HG03442 (cell line): ENCODE results near the gene ALOXE3.

Experiments
- ATAC-seq: cut with Tn5 transposase; IDR thresholded peaks from one replicate; pipeline ENCODE4 v1.9.1; 2021; ENCODE audit warnings: mild to moderate bottlenecking, moderate library complexity; ENCODE audit not compliant: unreplicated experiment

The ALOXE3 gene

DNA sequence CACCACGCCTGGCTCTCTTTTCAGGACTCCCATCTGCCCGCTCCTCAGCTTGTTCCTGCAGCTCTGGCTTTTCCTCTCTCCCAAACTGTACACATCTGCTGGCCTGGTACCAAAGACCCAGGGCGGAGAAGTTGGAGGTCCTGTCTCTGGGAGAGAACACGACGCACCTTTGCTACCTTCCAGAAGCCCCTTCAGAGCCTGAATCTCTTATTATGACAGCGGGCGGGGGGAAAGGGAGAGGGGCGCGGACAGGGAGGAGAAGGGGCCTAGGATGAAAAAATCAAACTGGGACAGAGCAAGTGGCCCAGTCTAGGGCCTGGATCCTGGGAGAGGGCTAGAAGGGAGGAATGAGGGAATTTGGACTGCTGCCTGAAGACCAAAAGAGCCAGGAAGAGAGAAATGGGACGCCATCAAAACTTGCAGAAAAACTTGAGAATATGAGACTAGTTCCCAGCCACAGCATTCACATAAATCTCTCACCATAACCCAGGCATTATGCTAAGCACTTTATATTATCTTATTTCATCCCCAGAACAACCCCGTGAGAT is 36.4 kb upstream of the ALOXE3 start:
- ATAC-seq: no peak

DNA sequence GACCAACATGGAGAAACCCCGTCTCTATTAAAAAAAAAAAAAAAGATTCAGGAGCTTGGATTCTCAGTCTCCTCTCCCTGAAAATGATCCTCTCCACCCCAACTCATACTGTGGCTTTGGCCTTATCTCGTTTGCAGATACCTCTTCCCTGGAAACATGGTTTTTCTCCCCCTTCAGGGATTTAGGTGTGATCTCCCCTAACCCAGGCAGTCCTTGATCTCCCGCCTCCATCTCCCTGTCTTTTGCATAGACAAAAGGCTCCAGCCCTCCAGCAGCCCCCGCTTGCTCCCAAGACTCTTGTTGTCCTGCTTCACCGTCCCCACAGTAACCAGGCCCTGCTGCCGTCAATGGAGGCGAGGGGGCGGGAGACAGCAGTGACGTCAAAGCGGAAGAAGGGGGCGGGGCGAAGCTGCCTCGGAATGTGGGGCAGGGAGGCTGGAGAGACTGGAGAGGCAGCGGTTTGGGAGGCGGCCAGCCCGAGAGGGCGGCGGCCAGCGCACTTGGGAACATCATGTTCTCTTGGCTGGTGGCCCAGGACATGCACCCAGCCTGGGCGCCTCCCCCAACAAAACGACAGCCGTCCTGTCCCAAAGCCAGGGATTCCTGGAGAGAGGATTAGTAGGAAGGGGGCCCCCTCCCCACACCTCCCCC is 35.8 kb upstream of the ALOXE3 start:
- no peak for ATAC-seq

DNA sequence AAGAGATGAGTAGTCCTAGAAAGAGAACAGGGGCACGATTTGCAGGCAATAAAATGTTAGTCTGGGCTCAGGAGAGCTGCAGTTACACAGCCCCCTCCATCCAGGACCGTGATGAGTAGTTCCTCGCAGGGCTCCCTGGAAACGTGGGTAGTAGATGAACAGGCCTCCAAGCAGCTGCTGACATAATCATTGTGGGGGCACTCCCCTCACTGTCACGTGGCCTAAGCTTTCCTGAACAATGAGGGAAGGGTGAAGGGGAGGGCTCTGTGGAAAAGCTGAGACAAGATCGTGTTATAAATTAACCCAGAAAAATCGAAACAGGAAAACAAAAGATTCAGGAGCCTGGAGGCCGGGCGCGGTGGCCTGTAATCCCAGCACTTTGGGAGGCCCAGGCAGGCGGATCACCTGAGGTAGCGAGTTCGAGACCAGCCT is 35.2 kb upstream of the ALOXE3 start:
- ATAC-seq: no peak

DNA sequence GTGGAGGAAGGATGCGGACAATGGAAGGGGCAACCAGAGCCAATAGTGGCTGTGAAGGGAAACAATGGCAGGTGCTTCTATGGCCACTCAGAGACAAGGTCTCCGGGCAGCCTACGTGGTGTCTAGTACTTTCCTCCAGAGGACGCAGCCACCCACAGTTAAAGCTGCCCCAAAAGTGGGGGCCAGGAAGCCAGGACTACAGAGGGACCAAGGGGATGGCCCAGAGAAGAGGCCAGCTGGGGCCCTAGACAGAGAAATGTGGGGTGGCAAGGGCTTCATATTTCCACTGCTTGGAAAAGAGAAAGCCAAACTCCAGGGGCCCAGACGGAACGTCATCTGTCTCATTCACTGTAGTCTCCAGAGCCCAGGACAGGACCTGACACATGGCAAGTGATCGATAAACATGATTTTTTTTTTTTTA is 34.7 kb upstream of the ALOXE3 start:
- no peak for ATAC-seq

DNA sequence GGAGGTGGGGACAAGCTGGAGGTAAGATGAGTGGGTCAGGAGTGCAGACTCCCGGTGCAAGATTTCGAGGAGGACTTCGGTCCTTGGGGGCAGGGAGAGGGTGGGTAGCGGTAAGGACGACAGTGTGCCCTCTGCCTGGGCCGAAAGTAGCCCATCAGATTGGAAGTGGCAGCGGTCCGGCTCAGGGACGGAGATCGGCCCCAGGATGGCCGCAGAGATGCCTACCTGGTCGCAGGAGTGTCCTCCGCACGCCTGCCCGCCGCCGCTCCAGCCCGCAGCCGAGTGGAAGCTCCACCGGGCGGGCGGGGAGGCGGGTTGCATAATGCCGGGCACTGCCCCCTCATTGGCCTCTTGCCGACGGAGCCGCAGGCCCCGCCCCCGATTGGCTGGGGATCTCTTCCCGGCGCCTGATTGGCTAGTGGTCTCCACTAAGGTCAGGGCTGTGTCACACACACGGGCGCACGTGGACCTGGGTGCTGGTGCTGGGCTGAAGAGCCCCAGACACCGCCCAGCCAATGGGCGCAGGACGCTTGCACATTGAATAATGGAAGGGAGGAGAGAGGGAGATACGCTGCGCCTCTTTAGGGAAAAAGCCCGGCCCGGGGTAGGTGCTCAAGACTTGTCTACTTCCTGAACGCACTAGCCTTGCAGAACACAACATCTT is 33.9 kb upstream of the ALOXE3 start, which contains the start of gene PER1:
Gene PER1 (minus strand): TSS at position 293 of the 664 bp plus-strand sequence. CDS start 1,698 bp downstream, outside the sequence.
- ATAC-seq: peak; percentile 26

DNA sequence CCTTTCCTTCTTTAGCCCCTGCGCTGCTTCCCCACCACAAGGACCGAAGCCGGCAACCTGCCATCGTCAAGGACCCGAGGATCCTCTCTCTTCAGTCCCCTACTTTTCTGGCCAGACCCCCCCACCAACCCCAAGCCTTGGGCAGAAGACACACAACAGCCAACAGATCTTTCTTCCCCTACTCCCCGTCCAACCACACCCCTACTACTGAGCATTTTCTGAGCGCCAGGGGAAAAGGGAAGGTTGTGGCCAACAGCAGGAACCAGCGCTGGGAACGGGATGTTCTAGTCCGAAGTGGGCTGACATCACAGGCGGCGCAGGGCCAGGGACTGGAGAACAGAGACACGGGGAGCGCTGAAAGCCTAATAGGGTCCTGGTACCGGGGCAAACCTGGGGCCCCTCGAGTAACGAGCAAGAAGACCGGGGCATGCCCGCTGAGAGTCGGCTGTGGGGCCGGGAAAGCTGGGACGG is 33.4 kb upstream of the ALOXE3 start:
- ATAC-seq: no peak

DNA sequence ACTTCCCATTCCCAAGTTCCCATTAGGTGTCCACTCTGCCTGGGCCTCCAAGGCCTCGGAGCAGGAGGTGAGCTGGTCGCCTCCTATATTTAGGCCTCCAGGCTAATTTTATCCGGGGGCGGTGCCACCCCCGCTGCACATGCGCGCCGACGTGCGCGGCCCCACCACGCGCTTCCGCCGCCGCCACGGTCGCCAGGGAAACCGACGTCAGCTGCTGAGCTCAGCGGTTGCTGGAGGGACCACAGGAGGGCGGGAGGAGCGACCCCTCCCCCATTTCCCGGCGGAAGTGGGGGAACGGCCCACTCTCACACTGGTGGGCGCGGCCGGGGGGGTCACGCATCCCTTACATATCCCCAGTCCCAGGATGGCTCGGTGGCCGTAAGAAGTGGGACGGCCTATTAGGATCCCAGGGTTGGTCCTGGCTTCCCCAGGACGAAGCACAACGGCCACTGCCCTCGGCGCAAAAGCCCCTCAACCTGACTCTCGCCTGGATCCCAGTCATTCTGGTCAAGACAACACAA is 32.9 kb upstream of the ALOXE3 start:
- ATAC-seq: no peak

DNA sequence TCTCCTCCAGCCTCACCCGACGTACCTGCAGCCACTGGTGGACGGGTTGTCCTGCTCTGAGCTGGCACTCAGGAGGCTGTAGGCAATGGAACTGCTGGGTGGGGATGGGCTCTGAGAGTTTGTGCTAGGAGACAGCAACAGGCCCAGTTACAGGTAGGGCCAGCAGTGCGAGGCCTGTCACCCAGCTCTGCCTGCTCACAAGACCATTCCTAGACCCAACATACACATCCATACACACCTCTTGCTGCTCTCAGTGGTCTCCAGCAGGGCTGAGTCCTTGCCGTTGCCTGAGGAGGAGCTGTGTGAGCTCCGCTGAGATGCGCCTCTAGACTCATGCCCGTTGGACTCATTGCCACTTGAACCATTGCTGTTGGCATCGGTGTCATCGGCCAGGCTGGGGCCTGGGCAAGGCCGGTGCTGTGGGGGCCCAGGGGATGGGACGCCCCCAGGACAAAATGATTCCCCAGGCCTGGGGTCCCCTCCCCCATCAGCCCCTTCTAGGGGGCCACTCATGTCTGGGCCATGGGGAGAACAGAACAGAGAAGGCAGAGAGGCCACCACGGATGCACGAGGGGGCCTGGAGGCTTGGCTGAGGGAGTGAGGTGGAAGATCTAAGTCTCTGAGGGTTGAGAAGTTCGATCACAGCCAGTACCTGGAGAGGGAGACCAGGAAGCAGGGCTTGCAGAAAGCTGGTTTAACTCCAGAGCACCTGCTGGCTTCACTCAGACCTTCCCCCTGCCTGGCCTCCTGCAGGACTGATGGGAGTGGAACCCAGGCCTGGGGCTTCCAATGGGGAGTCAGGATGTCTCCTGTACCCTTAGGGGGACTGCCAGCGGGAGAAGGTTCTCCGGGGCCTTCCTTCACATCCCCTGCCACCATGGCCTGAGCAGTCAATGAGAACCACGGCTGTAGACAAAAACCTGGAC is 32.1 kb upstream of the ALOXE3 start:
- no peak for ATAC-seq

DNA sequence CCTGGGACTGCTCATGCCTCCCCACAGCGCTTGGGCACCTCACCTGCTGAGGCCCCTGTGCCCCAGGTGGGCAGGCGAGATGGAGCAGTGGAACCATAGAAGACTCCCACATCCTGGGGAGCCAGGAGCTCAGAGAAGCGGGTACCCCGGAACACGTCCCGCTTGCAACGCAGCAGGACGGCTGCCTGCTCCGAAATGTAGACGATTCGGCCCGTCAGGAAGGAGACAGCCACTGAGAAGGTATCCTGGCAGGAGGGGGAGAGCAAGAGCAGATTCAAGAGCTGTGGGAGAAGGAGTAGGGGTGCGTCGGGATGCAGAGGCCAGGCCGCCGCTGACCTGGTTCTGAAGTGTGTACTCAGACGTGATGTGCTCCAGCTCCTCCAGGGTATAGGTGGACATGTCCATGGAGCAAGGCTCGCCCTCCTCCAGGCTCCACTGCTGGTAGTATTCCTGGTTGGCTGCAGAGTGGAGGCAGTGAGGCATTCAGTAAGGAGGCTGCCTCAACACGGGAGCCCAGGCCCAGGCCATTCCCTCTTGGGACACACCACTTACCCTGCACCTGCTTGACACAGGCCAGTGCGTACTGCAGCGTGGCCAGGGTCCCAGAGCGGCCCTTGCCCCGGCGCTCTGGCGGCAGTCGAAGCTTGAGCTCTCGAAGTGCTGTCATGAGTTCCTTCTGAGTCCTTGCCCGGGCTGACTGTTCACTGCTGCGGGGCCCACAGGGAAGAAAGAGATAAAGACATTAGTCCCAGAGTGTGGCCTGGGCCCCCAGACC is 31.3 kb upstream of the ALOXE3 start:
- ATAC-seq: no peak

DNA sequence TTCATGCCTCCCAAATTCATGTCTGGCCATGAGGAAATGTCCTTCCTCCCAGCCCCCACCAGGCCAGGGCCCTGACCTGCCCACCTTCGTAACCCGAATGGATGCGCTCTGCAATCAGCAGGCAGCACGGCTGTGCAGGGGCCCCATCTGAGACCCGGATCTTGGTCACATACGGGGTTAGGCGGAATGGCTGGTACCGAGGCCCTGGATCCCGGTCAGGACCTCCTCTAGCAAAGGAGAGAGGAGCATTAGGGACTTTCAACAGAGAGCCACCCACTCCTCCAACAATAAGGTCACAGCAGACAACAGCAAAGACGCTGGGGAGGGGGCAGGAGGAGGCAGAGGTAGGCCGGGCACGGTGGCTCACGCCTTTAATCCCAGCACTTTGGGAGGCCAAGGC is 30.2 kb upstream of the ALOXE3 start:
- ATAC-seq: no peak

DNA sequence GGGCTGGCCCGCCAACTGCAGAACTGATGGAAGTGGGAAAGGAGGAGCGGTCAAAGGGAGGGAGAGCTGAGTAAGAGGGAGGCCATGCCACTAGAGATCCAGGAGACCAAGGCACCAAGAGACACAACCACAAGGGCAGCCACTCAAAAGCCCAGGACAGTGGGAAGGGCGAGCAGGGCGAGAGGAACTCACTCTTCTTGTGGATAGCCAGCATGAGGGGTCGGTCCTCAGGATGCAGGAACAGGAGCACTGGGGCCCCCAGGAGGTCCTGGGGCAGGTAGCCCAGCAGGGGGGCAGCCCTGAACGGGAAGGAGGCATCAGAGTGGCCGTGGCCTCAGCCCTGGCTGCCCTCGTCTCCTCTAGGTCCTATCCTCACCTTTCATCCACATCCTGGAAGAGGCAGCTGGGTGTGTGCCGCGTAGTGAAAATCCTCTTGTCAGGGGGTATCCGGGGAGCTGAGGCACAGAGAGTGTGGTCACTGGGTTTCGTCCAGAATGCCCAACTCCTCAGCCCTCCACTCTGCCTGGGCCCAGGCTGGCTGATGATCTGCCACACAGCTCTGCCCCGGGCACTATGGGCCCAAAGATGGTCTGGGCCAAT is 29.6 kb upstream of the ALOXE3 start:
- ATAC-seq: no peak

DNA sequence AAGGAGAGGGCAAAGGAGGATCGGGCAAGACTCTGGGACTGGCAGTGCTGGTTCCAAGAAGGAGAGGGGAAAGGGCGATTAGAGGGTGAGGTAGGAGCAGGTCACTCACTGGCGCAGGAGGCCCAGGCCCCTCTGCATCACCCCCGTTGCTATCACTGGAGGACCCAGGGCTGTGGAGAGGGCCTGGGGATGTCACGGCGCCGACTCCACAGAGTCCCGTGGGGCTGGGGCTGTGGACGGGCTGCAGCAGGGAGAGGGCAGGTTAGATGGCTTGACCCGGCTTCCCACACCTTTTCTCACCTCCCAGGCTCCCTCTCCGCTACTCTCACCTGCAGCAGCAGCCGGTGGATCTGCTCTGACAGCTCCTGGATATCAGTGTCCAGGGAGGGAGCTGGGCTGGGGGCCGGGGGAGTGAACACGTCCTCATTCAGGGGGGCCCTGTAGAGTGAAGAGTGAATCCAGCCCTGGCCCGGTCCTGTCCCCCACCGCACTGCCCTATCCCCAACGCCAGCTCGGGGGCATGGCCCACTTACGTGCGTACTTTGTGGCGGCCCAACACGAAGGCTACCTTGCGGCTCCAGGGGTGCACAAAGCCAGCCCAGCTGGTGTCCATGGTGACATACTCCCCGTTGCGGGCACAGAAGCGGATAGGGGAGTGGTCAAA is 29.0 kb upstream of the ALOXE3 start:
- ATAC-seq: no peak

DNA sequence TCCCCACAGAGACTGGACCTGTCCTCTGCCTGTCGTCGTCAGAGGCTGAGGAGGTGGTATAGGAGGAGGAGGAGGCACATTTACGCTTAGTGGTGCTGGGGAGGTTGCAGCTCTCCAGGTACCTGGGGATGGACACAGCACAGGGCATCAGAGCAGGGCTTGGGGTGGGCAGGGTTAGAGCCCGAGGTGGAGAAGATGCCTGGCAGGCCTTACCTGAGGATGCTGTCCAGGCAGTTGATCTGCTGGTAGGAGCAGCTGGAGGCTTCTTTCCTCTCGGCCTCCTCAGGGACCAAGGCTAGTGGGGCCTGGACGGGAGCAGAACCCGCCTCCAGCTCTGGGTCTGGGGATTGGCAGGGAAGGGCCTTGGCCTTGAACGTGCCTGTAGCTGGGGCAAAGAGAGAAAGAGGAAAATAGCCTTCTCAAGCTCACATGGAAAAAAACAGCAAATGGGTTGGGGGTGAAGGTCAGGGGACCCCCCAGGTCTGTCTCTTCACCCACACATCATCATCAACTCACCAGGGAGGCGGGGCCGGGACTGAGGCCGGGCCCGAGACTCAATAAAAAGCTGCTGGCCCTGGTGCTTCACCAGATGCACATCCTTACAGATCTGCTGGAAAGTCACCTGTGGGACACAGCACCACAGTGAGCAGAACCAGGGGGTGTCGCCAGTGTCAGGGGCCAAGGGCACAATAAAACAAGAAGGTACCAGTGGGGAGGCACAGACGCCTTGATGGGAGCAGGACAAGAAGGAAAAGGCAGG is 28.2 kb upstream of the ALOXE3 start:
- ATAC-seq: no peak

DNA sequence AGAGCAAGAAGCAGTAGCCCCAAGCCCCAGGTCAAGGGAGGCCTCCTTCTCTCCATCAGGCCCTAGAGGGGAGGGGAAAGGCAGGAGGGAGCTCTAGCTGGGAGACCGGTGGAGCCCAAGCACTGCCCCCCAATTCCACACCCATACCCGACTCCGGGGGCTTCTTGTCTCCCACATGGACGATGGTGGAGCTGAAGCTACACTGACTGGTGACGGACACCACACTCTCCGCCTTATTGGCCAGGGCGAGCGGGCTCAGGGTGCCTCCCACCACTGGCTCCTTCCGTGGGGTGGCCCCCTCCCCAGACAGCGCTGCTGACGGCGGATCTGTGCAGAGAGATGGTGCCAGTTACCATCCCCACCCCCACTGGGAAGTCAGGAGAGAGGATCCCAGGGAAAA is 27.5 kb upstream of the ALOXE3 start:
- no peak for ATAC-seq

DNA sequence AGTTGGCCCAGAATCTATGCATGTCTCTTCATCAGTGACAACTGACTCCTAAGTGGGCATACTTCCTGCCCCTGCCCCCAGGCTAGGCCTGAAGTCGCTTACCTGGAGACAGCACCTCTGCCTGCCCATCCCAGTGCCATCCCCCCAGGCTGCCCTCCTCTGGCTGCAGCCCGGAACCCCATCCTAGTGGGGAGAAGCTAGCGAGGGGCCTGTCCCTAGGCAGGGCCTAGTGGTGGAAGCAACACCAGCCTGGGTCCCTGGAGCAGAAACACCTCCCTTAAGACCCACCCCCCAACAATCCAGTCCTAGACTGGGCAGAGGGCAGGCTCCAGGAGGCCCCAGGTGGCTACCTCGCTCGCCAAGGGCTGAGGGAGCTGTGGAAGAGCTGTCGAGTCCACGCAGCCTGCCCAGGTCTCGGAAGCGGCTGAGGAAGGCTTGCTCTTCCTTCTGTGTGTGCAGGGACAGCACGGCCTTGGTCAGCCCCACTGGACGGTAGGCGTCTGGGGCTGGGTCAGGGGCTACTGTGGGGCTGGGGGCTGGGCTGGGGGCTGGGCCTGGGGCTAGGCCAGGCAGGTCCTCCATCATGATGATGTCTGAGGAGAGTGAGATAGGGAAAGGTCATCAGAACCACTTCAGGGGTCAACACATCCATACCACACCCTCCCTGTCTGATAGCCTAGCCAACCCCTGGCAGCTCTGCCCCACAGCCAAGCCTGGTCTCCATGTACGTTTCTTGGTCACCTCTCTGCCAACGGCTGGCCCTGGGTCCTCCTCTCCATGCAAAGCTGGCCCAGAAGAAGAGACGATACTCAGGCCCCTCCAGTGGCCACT is 26.3 kb upstream of the ALOXE3 start:
- no peak for ATAC-seq

DNA sequence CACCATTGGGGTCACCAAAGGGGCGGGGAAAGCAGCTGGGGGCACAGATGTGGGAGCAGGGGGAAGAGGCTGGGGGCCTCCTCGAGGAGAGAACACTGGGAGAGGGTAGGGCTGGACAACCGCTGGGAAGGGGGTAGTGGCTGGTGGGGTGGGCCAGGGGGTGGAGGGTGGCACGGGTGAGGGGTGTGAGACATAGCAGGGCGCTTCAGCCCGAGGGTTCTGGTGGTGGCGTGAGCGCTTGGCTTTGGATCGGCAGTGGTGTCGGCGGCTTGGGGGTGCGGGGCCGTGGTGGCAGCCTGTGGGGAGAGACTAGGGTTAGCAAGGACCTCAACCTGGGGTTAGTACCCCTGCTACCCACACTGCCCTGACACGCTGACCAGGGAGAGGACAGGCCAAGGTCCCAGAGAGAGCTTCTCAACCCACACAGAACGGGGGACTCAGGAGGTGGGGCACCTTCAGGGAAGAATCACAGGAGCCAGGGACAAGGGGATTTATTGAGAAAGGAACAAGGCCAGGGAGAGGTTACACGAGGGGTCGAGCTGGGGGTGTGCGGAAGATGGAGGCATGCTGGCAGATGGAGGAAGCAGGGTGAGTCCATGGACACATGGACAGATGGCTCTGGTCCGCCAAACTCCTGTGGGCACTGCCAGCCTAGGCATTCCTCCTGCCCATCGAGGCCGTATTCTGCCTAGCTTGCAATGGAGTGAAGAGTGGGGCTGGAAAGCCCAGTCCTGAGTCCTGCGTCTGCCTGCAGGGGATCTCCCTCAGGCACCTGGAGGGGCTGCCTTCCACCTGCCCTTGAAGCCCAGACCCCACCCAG is 25.5 kb upstream of the ALOXE3 start:
- ATAC-seq: no peak
